HepG2 (cell line): ENCODE data around the gene PRR15L. TPM values are rescaled to one million over a fixed set of nuclear protein-coding genes. Genes with fewer than 3 reads are reported as not detected.

ENCODE experiments used
- CEBPG ChIP-seq: IDR thresholded peaks from 2 replicates; pipeline ENCODE4 v1.6.1; 2016
- ELF3 ChIP-seq: IDR thresholded peaks from 2 replicates; pipeline ENCODE4 v1.6.1; 2016; ENCODE audit warnings: missing genetic modification reagents, missing compliant biosample characterization
- ERF ChIP-seq: IDR thresholded peaks from 2 replicates; pipeline ENCODE4 v1.6.1; 2018; ENCODE audit warnings: missing biosample characterization, missing genetic modification reagents
- MAZ ChIP-seq, 2 experiments: sonication (generic) in 1 of 2; formaldehyde crosslinking in 1 of 2; IDR thresholded peaks; 2 replicates each; pipeline versions ENCODE4 v1.5.0 to v1.6.1; 2012 to 2020; ENCODE audit warnings: low read depth in 2 of 2, mild to moderate bottlenecking in 2 of 2, borderline replicate concordance in 1 of 2, improper control_type of control experiment in 1 of 2, low read length in 1 of 2, missing genetic modification reagents in 1 of 2, moderate library complexity in 1 of 2
- NCOA2 ChIP-seq: sonication (generic); formaldehyde crosslinking; IDR thresholded peaks from 2 replicates; pipeline ENCODE4 v1.8.0; 2022; ENCODE audit warnings: inconsistent platforms
- NFYC ChIP-seq: IDR thresholded peaks from 2 replicates; pipeline ENCODE4 v1.6.1; 2016; ENCODE audit warnings: missing genetic modification reagents, missing compliant biosample characterization
- PAXIP1 ChIP-seq: sonication (generic); formaldehyde crosslinking; conservative IDR thresholded peaks from 2 replicates; pipeline ENCODE4 v1.4.0; 2020; ENCODE audit warnings: mild to moderate bottlenecking, missing genetic modification reagents, moderate library complexity
- PREB ChIP-seq: sonication (generic); formaldehyde crosslinking; IDR thresholded peaks from 2 replicates; pipeline ENCODE4 v1.4.0; 2020; ENCODE audit warnings: missing genetic modification reagents
- PRPF4 ChIP-seq: fragments of 200-400 bp; formaldehyde crosslinking; IDR thresholded peaks from 2 replicates; pipeline ENCODE4 v1.6.1; 2016; ENCODE audit warnings: low read length, low read depth; ENCODE audit not compliant: poor library complexity, severe bottlenecking
- RCOR2 ChIP-seq: IDR thresholded peaks from 2 replicates; pipeline ENCODE4 v1.6.1; 2016; ENCODE audit warnings: missing biosample characterization, missing genetic modification reagents
- SALL1 ChIP-seq: sonication (generic); formaldehyde crosslinking; IDR thresholded peaks from 2 replicates; pipeline ENCODE4 v1.8.0; 2022; ENCODE audit warnings: mild to moderate bottlenecking, missing genetic modification reagents
- SMAD9 ChIP-seq: sonication (generic); formaldehyde crosslinking; IDR thresholded peaks from 2 replicates; pipeline ENCODE4 v1.5.1; 2020; ENCODE audit warnings: mild to moderate bottlenecking, missing genetic modification reagents
- TAF1 ChIP-seq: sonication (generic); formaldehyde crosslinking; IDR thresholded peaks from 2 replicates; pipeline ENCODE4 v1.4.0; 2020; ENCODE audit warnings: missing genetic modification reagents
- TEAD3 ChIP-seq: optimal IDR thresholded peaks from 2 replicates; pipeline ENCODE3; 2016; ENCODE audit warnings: borderline replicate concordance
- TFDP2 ChIP-seq: sonication (generic); formaldehyde crosslinking; IDR thresholded peaks from 2 replicates; pipeline ENCODE4 v1.4.0; 2020; ENCODE audit warnings: missing genetic modification reagents
- THRA ChIP-seq: sonication (generic); formaldehyde crosslinking; IDR thresholded peaks from 2 replicates; pipeline ENCODE4 v1.4.0; 2020; ENCODE audit warnings: missing genetic modification reagents, borderline replicate concordance
- ZBTB4 ChIP-seq: sonication (generic); formaldehyde crosslinking; IDR thresholded peaks from 2 replicates; pipeline ENCODE4 v1.4.0; 2020; ENCODE audit warnings: missing genetic modification reagents, mild to moderate bottlenecking, borderline replicate concordance
- ZNF441 ChIP-seq: sonication (generic); formaldehyde crosslinking; IDR thresholded peaks from 2 replicates; pipeline ENCODE4 v1.7.0; 2021; ENCODE audit warnings: missing genetic modification reagents, borderline replicate concordance
- ZNF614 ChIP-seq: IDR thresholded peaks from 2 replicates; pipeline ENCODE4 v1.6.1; 2018; ENCODE audit warnings: missing biosample characterization, missing genetic modification reagents, inconsistent platforms, borderline replicate concordance
- ZSCAN25 ChIP-seq: sonication (generic); formaldehyde crosslinking; IDR thresholded peaks from 2 replicates; pipeline ENCODE4 v1.8.0; 2022; ENCODE audit warnings: mild to moderate bottlenecking, missing genetic modification reagents
- polyA plus RNA-seq, 8 experiments: library from polyadenylated mRNA; depleted of rRNA in 3 of 8; stranded (reverse) in 7 of 8; unstranded in 1 of 8; fragments of >200 nt; fragmentation: Illumina TruSeq in 4 of 8; extraction: Trizol in 4 of 8; gene quantifications; 2 replicates each; pipeline versions ENCODE4 v1.2.1 to v1.2.3, GENCODE V29; 2011 to 2016; ENCODE audit warnings: low read depth in 4 of 8, missing spikeins in 1 of 8, mixed read lengths in 1 of 8; ENCODE audit not compliant: insufficient read depth in 1 of 8
- total RNA-seq, 5 experiments: library from RNA; depleted of rRNA; stranded (reverse); fragments of >200 nt; fragmentation: Illumina TruSeq; extraction: Trizol; gene quantifications; 2 replicates each; pipeline ENCODE4 v1.2.3, GENCODE V29; 2016; ENCODE audit warnings: low read depth in 1 of 5

Gene PRR15L
- total and polyA plus RNA-seq, 2 of the 13 experiments (the other 11 are each of a cell fraction or from before 2014, with no cell fraction given) = 0.44 to 2.0 TPM

GRCh38 chr17:47966079-47966519 lies 8.4 kb upstream of the PRR15L start (continued):
- TF ChIP-seq ERF (CRISPR knock-in tag) (no peak), ELF3 (CRISPR knock-in tag) (0 out of 2 replicates have a peak, but pooled peaks have one; percentile 25), SALL1 (CRISPR knock-in tag) (peak; percentile 41), MAZ (IDR thresholded peaks at IDR 0.05; ENCODE audit: borderline replicate concordance, low read depth, low read length) (no peak), MAZ (CRISPR knock-in tag; IDR thresholded peaks at IDR 0.05; ENCODE audit: low read depth) (0 out of 2 replicates have a peak, but pooled peaks have one; percentile 37), PAXIP1 (peak; percentile 67), NCOA2 (peak; percentile 50; the same call in 1 of the 2 replicates), THRA (CRISPR knock-in tag) (0 out of 2 replicates have a peak, but pooled peaks have one; percentile 29), CEBPG (peak; percentile 53; the same call in 1 of the 2 replicates), ZNF441 (0 out of 2 replicates have a peak, but pooled peaks have one; percentile 42), TAF1 (CRISPR knock-in tag) (no peak), PRPF4 (no peak), TEAD3 (CRISPR knock-in tag) (peak; percentile 13), SMAD9 (CRISPR knock-in tag) (no peak), ZSCAN25 (peak; percentile 62; the same call in 1 of the 2 replicates), NFYC (CRISPR knock-in tag) (peak; percentile 16; the same call in 1 of the 2 replicates), ZNF614 (CRISPR knock-in tag) (peak; percentile 35; the same call in 1 of the 2 replicates), ZBTB4 (CRISPR knock-in tag) (no peak), TFDP2 (CRISPR knock-in tag) (no peak), PREB (CRISPR knock-in tag) (no peak), RCOR2 (CRISPR knock-in tag) (no peak)
